ENCODE measurements around the gene TMC1. TPM values are rescaled to one million over a fixed set of nuclear protein-coding genes. Genes with fewer than 3 reads are reported as not detected.
"Not testable (repeated sequence)": the region's sequence is repeated elsewhere in the genome, so short reads cannot be mapped to it uniquely, and the experiment has no call there.

Gene TMC1
- under 1 TPM in 3 of 4 donors, not detected in 1; under 0.01 to 0.95 (median 0.90) TPM for total RNA-seq

- H3K27ac ChIP-seq; intact Hi-C loops (cut with DNase I; ENCODE audit: low total_unique reads); H3K27me3 ChIP-seq; H3K9me3 ChIP-seq; DNase-seq; H3K4me1 ChIP-seq; H3K4me3 ChIP-seq; H3K36me3 ChIP-seq: not testable (repeated sequence)
Observed at GRCh38 chr9:72521416-72521815, at the start of gene TMC1. Gene TMC1 (plus strand): TSS chr9:72521608. CDS start chr9:72648649, 127,041 bp downstream.

GRCh38 chr9:72473474-72474261 is 47.7 kb upstream of the TMC1 start:
- DNase-seq, result no peak
- Histone ChIP-seq H3K9me3 (no peaks in the 10 kb centered on the region), H3K36me3 (no peaks in the 10 kb centered on the region), H3K27ac (no peak overlapping the region), H3K27me3 (no peaks in the 10 kb centered on the region), H3K4me1 (no peaks in the 10 kb centered on the region), H3K4me3 (no peak overlapping the region)
- intact Hi-C loops (cut with DNase I; ENCODE audit: low total_unique reads), result no loop called here
- TF ChIP-seq POLR2A (IDR thresholded peaks at IDR 0.05) (no peak), CTCF (IDR thresholded peaks at IDR 0.05) (no peak)

GRCh38 chr9:72474676-72475075 is 46.7 kb upstream of the TMC1 start:
- TF ChIP-seq POLR2A (IDR thresholded peaks at IDR 0.05) (no peak), CTCF (IDR thresholded peaks at IDR 0.05) (no peak)
- no peak for DNase-seq
- H3K4me1 ChIP-seq, result no peaks in the 10 kb centered on the region
- H3K9me3 ChIP-seq, result no peaks in the 10 kb centered on the region
- H3K4me3 ChIP-seq, result no peak overlapping the region
- intact Hi-C loops (cut with DNase I; ENCODE audit: low total_unique reads), result no loop called here
- H3K27ac ChIP-seq, result no peak overlapping the region
- no peaks in the 10 kb centered on the region for H3K27me3 ChIP-seq
- no peaks in the 10 kb centered on the region for H3K36me3 ChIP-seq

- TF ChIP-seq POLR2A (IDR thresholded peaks at IDR 0.05) (no peak), CTCF (IDR thresholded peaks at IDR 0.05) (no peak)
- Histone ChIP-seq H3K4me1 (no peaks in the 10 kb centered on the region), H3K27ac (no peak overlapping the region), H3K4me3 (no peak overlapping the region), H3K27me3 (no peaks in the 10 kb centered on the region), H3K9me3 (no peaks in the 10 kb centered on the region), H3K36me3 (no peaks in the 10 kb centered on the region)
- intact Hi-C loops (cut with DNase I; ENCODE audit: low total_unique reads), result no loop called here
- DNase-seq, result no peak
Observed at GRCh38 chr9:72476100-72476499, 45.3 kb upstream of the TMC1 start.

- peak in 1 of 2 donors; percentile 22 for DNase-seq
- intact Hi-C loops (cut with DNase I; ENCODE audit: low total_unique reads), result no loop called here
- peak overlapping the region; percentile 21 to 54 for H3K27ac ChIP-seq
Observed at GRCh38 chr9:72476617-72477437, 44.6 kb upstream of the TMC1 start.

More at GRCh38 chr9:72476617-72477437, 44.6 kb upstream of the TMC1 start:
- Histone ChIP-seq H3K4me3 (no peak overlapping the region), H3K4me1 (no peaks in the 10 kb centered on the region), H3K27me3 (no peaks in the 10 kb centered on the region), H3K36me3 (no peaks in the 10 kb centered on the region), H3K9me3 (no peaks in the 10 kb centered on the region)
- TF ChIP-seq CTCF (IDR thresholded peaks at IDR 0.05) (no peak), POLR2A (IDR thresholded peaks at IDR 0.05) (no peak)
